Neuronal stem cell (in vitro differentiated cells): Measurements from ENCODE around the gene TLNRD1.

Source experiments
- DNase-seq: peaks from one replicate; pipeline ENCODE4 v3.0.0-alpha.2; 2013; ENCODE audit warnings: low spot score
- H2AFZ ChIP-seq: one replicate; pipeline ENCODE4 v1.6.1; 2013; ENCODE audit warnings: mild to moderate bottlenecking, low read length, inconsistent platforms
- H2AK5ac ChIP-seq: 2 replicates; pipeline ENCODE4 v1.6.1; 2013; ENCODE audit warnings: low read depth, mild to moderate bottlenecking, inconsistent platforms, low read length, moderate library complexity, mixed read lengths
- H2BK120ac ChIP-seq: 2 replicates; pipeline ENCODE4 v1.6.1; 2013; ENCODE audit warnings: low read depth, mild to moderate bottlenecking, inconsistent platforms, low read length, moderate library complexity, mixed read lengths
- H2BK12ac ChIP-seq: one replicate; pipeline ENCODE4 v1.6.1; 2013; ENCODE audit warnings: low read length, inconsistent platforms
- H2BK15ac ChIP-seq: 2 replicates; pipeline ENCODE4 v1.6.1; 2013; ENCODE audit warnings: mild to moderate bottlenecking, low read length, inconsistent platforms, mixed read lengths
- H2BK5ac ChIP-seq: one replicate; pipeline ENCODE4 v1.6.1; 2013; ENCODE audit warnings: inconsistent platforms, mild to moderate bottlenecking, low read length, moderate library complexity
- H3K14ac ChIP-seq: one replicate; pipeline ENCODE4 v1.6.1; 2013; ENCODE audit warnings: low read length, inconsistent platforms
- H3K18ac ChIP-seq: 2 replicates; pipeline ENCODE4 v1.6.1; 2013; ENCODE audit warnings: low read length, inconsistent platforms
- H3K23ac ChIP-seq: 2 replicates; pipeline ENCODE4 v1.6.1; 2013; ENCODE audit warnings: low read depth, mild to moderate bottlenecking, mixed read lengths, low read length, inconsistent platforms; ENCODE audit not compliant: poor library complexity
- H3K27ac ChIP-seq: replicated peaks from 3 replicates; pipeline ENCODE4 v1.5.1; 2013; ENCODE audit warnings: low read length, inconsistent platforms
- H3K27me3 ChIP-seq, 3 experiments: 2 replicates each; pipeline ENCODE4 v1.6.1; 2013; ENCODE audit warnings: low read length in 3 of 3, mild to moderate bottlenecking in 2 of 3, inconsistent platforms in 1 of 3, low read depth in 1 of 3, mixed read lengths in 1 of 3, moderate library complexity in 1 of 3; ENCODE audit not compliant: control insufficient read depth in 3 of 3, insufficient read depth in 3 of 3
- H3K36me3 ChIP-seq, 2 donors: replicated peaks in 1 of 2; 2 replicates each; pipeline ENCODE4 v1.6.1; 2013; ENCODE audit warnings: low read length in 2 of 2; ENCODE audit not compliant: control insufficient read depth in 2 of 2, insufficient read depth in 2 of 2
- H3K4ac ChIP-seq: 2 replicates; pipeline ENCODE4 v1.6.1; 2013; ENCODE audit warnings: inconsistent platforms, mild to moderate bottlenecking, low read length, moderate library complexity
- H3K4me1 ChIP-seq, 2 donors: 1 replicate in 1 of 2; 2 replicates in 1 of 2; pipeline ENCODE4 v1.6.1; 2013; ENCODE audit warnings: low read length in 2 of 2, low read depth in 1 of 2; ENCODE audit not compliant: control insufficient read depth in 2 of 2, insufficient read depth in 1 of 2
- H3K4me2 ChIP-seq: one replicate; pipeline ENCODE4 v1.6.1; 2013; ENCODE audit warnings: mild to moderate bottlenecking, low read length, inconsistent platforms; ENCODE audit not compliant: insufficient read depth, poor library complexity, severe bottlenecking
- H3K4me3 ChIP-seq, 2 donors: 2 replicates each; pipeline ENCODE4 v1.5.1; 2013; ENCODE audit warnings: low read length in 2 of 2, mild to moderate bottlenecking in 2 of 2, inconsistent platforms in 1 of 2, moderate library complexity in 1 of 2
- H3K79me1 ChIP-seq: one replicate; pipeline ENCODE4 v1.6.1; 2013; ENCODE audit warnings: low read depth, mild to moderate bottlenecking, inconsistent platforms, low read length, moderate library complexity
- H3K9ac ChIP-seq: one replicate; pipeline ENCODE4 v1.6.1; 2013; ENCODE audit warnings: mild to moderate bottlenecking, low read depth, low read length, inconsistent platforms; ENCODE audit not compliant: poor library complexity
- H3K9me3 ChIP-seq, 2 donors: replicated peaks in 1 of 2; 2 replicates each; pipeline versions ENCODE3 to v1.6.1; 2013; ENCODE audit warnings: low read length in 2 of 2, mild to moderate bottlenecking in 2 of 2, inconsistent platforms in 1 of 2, low read depth in 1 of 2, mixed read lengths in 1 of 2, moderate library complexity in 1 of 2; ENCODE audit not compliant: control insufficient read depth in 2 of 2, insufficient read depth in 1 of 2
- H4K8ac ChIP-seq: one replicate; pipeline ENCODE4 v1.6.1; 2013; ENCODE audit warnings: low read depth, mild to moderate bottlenecking, inconsistent platforms, low read length, moderate library complexity
- H4K91ac ChIP-seq: one replicate; pipeline ENCODE4 v1.6.1; 2013; ENCODE audit warnings: low read length, low read depth, mild to moderate bottlenecking, inconsistent platforms; ENCODE audit not compliant: poor library complexity
- WGBS, 2 donors: extraction: QIAGEN DNeasy Blood & Tissue Kit; methylation state at CpG; one replicate each; pipeline ENCODE4 v1.1.7; 2013; ENCODE audit warnings: missing lambda C conversion rate in 2 of 2, mixed read lengths in 1 of 2; ENCODE audit not compliant: insufficient read length in 2 of 2, insufficient replicate concordance in 1 of 2; ENCODE audit errors: extremely low coverage in 2 of 2; 5-methylcytosine and 5-hydroxymethylcytosine counted together

The TLNRD1 gene

DNA sequence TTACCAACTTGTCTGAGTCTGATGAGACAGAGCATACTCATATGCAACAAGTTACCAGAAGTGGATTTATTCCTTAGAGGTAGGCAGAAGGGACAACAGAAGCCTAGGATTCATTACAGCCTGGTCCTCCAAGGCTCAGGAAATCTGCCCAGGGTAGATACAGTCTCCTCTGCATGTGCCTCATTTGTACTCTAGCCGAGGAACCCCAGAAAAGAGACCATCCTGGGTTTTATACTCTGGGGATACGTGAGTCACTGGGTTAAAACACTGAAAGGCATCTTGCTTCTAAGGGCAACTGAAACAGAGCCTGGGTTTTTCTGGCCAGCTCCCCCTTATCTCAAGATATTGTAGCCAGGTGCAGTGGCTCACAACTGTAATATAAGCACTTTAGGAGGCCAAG, 45.6 kb downstream of the TLNRD1 start:
- Histone ChIP-seq H2AFZ (no peak overlapping the region), H2BK120ac (no peak overlapping the region), H3K9ac (no peak overlapping the region), H3K9me3 (no peaks in the 10 kb centered on the region), H3K79me1 (no peaks in the 10 kb centered on the region), H4K8ac (no peak overlapping the region), H4K91ac (no peak overlapping the region), H3K36me3 (no peaks in the 10 kb centered on the region), H2BK12ac (no peak overlapping the region), H2AK5ac (no peak overlapping the region), H2BK5ac (no peak overlapping the region), H3K14ac (no peak overlapping the region), H3K27me3 (peaks cover 0 to 9% (median 0%) of the 10 kb centered on the region in 3 experiments), H3K4ac (no peak overlapping the region), H3K4me3 (no peak overlapping the region), H3K18ac (no peak overlapping the region), H3K4me2 (no peak overlapping the region), H2BK15ac (no peak overlapping the region), H3K23ac (no peak overlapping the region), H3K27ac (no peak overlapping the region), H3K4me1 (peaks cover 3% of the 10 kb centered on the region in 2 donors)
- no peak for DNase-seq
- WGBS, 2 donors: no CpG with 5 or more reads among the region's 2 CpGs

DNA sequence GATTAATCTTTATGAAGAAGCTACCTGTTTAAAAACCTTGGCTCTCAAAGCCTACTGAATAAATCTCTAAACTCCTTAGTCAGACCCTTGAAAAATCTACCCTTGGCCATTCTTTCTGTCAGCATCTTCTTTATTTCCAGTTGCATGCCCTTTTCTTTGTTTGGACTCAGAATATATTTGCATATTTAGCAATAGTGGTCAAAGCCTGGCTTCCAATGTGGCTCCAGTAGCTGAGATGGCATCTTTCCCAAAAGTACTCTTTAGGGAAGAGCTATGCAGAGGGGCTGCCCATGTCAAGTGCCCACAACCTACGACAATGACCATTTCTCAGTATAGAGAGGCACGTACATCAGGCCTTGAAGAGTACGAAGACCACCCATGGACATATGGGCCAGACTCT, 47.2 kb downstream of the TLNRD1 start:
- no peak overlapping the region for H2BK15ac ChIP-seq
- H3K4me2 ChIP-seq: no peak overlapping the region
- no peaks in the 10 kb centered on the region for H3K9me3 ChIP-seq
- H3K79me1 ChIP-seq: no peaks in the 10 kb centered on the region
- H3K4ac ChIP-seq: no peak overlapping the region
- no peak for DNase-seq
- H2BK12ac ChIP-seq: no peak overlapping the region
- H3K14ac ChIP-seq: no peak overlapping the region
- no peak overlapping the region for H4K8ac ChIP-seq
- no peak overlapping the region for H4K91ac ChIP-seq
- peaks cover 0 to 6% (median 0%) of the 10 kb centered on the region in 3 experiments for H3K27me3 ChIP-seq
- H3K9ac ChIP-seq: no peak overlapping the region
- no CpG with 5 or more reads among the region's 3 CpGs for WGBS, 2 donors
- H2AK5ac ChIP-seq: no peak overlapping the region
- H2AFZ ChIP-seq: no peak overlapping the region
- no peak overlapping the region for H3K4me3 ChIP-seq
- H2BK120ac ChIP-seq: no peak overlapping the region
- no peak overlapping the region for H3K23ac ChIP-seq
- no peaks in the 10 kb centered on the region for H3K36me3 ChIP-seq
- no peak overlapping the region for H3K27ac ChIP-seq
- H3K4me1 ChIP-seq: peaks cover 3% of the 10 kb centered on the region in 2 donors
- H2BK5ac ChIP-seq: no peak overlapping the region
- no peak overlapping the region for H3K18ac ChIP-seq

DNA sequence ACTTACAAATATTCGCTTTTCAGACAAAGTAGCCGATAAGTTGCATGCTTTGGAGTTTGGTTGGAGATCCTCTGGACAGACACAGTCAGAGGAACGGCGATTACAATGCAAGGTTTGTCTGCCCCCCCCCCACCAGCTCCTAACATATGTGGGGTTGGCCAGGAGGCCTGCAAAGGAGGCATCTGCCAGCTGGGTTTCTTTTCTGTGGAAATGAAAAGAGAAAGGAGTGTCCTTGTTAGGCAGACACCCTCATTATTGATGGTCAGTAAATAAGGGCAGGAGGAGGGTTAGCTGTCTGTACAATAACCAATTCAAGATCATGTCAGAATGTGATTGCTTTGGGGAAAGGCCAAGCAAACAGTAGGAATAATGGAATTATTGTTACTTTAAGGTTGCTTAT, 49.1 kb downstream of the TLNRD1 start:
- Histone ChIP-seq H3K23ac (no peak overlapping the region), H2BK120ac (no peak overlapping the region), H2AK5ac (no peak overlapping the region), H3K27ac (no peak overlapping the region), H3K9me3 (no peaks in the 10 kb centered on the region), H3K4me3 (no peak overlapping the region), H3K79me1 (no peaks in the 10 kb centered on the region), H3K27me3 (no peaks in the 10 kb centered on the region), H2BK15ac (no peak overlapping the region), H3K9ac (no peak overlapping the region), H3K4me2 (no peak overlapping the region), H3K14ac (no peak overlapping the region), H3K4me1 (peaks cover 3% of the 10 kb centered on the region in 2 donors), H3K18ac (no peak overlapping the region), H3K4ac (no peak overlapping the region), H2BK5ac (no peak overlapping the region), H4K8ac (no peak overlapping the region), H3K36me3 (no peaks in the 10 kb centered on the region), H2BK12ac (no peak overlapping the region), H4K91ac (no peak overlapping the region), H2AFZ (no peak overlapping the region)
- no peak for DNase-seq
- no CpG with 5 or more reads among the region's 4 CpGs for WGBS, 2 donors

DNA sequence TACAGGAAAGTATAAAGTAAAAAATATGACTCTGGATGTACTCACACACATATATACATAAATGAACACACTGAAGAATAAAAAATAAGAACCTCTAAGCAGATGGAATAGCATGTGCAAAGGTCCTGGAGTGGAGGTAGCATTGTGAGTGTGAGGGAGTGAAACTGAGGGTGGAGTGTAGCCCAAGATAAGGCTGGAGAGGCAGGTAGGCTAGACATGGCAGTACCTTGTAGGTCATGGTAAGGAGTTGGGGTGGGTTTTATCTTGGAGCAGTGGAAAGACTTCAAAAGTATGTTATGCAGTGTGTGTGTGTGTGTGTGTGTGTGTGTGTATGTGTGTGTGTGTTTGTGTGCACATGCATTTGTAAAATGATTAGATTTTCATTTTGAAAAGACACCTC, 49.5 kb downstream of the TLNRD1 start:
- Histone ChIP-seq H3K4me3 (no peak overlapping the region), H4K91ac (no peak overlapping the region), H2AFZ (no peak overlapping the region), H3K4me1 (peaks cover 3% of the 10 kb centered on the region in 2 donors), H2BK120ac (no peak overlapping the region), H3K9ac (no peak overlapping the region), H2AK5ac (no peak overlapping the region), H2BK12ac (no peak overlapping the region), H3K27ac (no peak overlapping the region), H3K4me2 (no peak overlapping the region), H3K36me3 (no peaks in the 10 kb centered on the region), H4K8ac (no peak overlapping the region), H3K23ac (no peak overlapping the region), H3K18ac (no peak overlapping the region), H3K4ac (no peak overlapping the region), H2BK15ac (no peak overlapping the region), H3K27me3 (no peaks in the 10 kb centered on the region), H3K14ac (no peak overlapping the region), H3K9me3 (no peaks in the 10 kb centered on the region), H3K79me1 (no peaks in the 10 kb centered on the region), H2BK5ac (no peak overlapping the region)
- no peak for DNase-seq
